Stimulated activated CD4-positive, alpha-beta T cell treated with anti-CD3 and anti-CD28 coated beads, Interleukin-12 subunit alpha, Interleukin-12 subunit beta, amount 100 ng/mL, for 4 hours (primary cell): ENCODE results near the gene RAP1A.

Experiments
- DNase-seq: peaks from one replicate; pipeline ENCODE4 v3.0.0-alpha.2; 2020

RAP1A gene

DNA sequence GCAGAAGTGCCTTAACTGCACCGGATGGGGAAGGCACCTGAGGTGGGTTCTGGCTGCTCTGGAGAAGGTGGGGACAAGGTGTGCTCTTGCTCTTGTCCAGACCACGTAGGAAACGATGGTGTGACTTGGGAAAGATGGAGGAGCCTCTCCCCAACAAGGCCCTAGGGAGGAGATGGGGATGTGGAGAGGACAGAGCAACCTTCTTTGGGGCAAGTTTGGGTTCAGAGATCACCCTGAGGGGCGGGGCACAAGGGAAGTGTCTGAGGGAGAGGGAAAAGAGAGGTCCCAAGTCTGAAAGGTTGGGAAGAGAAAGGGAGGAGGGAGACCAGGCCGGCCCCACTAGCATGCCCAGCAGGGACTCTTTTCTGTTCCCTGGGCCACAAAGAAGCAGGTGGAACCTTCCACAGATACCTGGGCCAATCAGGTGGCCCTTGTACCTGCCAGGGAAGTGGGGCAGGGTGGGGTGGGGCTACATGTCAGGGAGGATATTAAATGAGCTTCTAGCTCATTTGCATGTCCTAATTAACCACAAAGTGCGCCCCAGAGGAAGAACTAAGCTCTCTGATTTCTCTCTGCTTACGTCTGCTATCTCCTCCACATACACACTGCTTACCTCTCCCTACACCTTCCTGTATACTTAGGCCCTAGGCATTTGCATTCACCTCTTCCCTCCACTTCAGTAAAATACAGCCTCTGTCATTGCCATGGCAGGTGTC, 103.7 kb downstream of the RAP1A start:
- no peak for DNase-seq

DNA sequence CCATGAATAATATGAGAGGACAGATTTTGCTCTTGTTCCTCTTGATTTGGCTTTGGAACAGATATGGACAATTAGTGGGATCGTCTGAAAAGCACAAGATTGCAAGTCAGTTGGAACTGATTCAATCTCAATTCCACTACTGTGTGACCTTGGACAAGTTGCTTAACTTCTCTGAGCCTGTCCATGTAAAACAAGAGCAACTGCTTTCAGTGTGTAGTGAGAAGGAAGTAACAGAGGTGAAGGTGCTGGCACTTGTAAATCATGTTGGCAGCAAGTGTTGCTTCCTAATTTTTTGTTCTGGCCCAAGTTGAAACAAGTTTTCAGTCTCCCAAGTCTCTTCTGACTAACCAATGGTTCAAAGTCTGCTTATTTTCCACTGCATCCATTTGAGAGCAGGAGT, 104.3 kb downstream of the RAP1A start:
- DNase-seq = no peak

DNA sequence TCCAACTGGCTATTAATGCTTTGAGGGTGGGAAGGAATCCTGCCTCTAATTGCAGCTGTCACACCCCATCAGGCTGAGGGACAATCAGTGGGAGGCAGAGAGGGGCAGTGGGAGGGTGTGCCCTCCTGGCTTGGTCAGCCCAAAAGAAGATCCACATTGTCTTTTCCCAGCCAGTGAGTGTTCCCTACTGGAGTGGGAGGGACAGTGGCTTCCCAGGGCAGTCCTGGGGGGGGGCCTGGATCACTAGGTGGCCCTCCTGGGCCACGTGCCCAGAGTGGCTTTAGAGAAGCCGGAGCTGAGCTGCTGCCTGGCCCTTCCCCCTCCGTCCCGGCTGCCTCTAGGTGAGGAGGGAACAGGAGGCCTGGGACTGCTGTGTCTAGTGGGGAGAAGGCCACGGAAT, 105.6 kb downstream of the RAP1A start:
- no peak for DNase-seq

DNA sequence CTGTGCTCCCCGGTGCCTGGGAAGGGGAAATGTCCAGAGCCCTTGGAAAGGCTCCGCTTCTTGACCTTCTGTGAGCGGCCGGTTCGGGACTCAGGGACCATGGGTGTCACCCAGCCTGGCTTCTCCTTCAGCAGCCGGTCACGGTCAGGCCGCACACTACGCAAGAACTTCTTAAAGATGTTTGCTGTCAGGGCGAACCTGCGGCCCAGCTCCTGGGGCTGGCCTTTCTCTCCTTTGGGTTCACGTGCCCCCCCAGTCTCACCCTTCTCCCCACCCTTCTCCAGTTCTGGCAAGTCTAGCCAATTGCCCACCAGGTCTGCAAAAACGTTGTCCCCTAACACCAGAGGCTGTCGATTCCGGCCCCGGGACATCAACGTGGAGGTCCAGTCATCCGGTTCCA, 107.5 kb downstream of the RAP1A start:
- DNase-seq = no peak

DNA sequence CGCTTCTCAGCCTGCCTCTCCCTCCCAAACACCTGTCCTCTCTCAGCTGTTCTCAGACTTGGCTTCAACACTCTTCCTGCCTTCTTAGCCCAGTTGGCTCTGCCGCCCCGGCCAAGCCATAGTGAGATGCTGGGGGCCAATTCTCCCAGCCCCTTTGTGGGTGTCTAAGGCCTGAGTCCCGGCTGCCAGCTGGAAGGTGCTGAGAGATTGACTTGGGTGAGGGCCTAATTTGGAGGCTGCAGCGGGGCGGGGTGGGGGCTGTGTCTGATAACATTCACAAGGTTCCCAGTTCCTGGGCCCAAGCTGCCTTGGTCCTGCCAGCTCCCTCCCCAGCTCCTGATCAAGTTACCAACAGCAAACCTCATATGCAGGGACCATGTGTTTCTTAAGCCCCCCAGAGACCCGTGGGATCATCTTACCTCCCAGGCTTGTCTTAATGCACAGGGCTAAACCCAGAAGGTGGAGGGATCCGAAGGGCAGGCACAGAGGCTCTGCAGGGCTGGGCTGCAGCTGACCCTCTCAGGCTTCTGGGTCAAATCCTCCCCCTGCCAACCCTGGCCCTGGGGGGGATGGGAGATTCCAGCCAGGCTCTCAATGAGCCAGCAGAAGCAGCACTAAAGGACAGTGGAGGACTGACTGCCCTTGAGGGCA, 109.8 kb downstream of the RAP1A start:
- DNase-seq = no peak

DNA sequence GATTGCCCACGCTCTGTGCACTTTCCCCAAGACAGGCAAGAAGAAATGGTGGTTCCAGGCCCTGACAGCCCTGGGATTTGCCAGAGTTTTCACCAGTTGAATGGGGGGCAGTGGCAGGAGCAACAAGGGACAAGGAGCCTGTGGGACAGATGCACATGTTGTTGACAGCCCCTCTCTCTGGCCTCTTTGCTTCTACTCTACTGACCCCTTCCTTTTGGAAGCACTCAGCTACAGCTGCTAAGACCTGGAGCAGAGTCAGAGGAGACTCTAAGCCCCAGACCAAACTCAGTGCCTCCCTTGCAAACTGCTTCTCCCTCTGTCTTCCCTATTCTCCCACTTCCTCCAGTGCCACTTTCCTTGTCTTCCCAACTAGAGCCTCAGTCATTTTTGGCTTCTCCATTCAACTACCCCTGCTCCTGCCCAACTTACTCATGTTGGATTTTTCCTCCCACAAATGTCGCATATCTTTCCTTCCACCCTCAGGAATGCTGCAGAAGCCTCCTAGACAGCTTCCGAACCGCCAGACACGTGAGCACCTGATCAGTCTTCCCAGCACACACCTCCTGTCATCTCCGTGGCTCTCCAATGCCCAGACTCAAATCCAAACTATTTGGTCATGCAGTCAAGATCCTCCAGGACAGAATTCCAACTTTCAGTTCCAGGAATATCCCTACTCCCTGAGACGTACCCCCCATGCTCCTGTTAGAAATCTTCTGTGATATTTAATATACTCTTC, 110.5 kb downstream of the RAP1A start:
- DNase-seq = no peak

DNA sequence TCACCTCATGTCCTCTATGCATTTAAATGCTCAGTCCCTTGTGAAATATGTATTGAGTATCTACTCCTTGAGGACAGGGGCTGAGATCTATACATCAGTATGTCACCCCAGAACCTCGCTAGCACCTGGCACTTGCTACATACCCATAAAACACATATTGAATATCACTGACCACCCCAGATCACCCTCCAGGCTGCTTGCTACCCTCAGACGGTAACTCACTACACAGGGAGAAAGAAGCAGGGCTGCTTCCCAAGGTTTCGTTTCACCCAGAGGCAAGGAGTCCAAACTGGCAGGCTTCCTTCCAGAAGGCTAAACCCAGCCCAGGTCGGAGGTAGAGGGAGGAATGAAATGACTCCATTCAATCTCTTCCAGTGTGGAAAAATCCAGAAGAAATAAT, 111.1 kb downstream of the RAP1A start:
- DNase-seq = no peak

DNA sequence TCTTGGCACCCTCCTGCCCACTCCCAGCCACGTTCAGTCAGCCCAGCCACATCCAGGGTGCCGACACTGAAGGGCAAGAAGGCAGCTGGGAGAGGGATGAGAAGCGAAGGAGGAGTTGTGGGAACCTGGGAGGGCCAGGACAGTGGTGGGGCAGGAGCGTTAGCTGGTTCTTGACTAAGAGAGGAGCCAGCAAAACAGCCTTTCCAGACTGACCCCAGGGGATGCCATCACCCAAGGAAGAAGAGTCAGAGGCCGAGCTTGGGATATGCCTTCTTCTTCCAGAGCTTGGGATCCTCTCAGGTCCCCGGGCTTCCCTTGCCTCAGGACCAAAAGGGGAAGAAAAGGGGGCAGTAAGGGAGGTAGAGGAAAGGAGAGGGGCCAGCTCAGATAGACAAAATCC, 112.4 kb downstream of the RAP1A start:
- DNase-seq = no peak

DNA sequence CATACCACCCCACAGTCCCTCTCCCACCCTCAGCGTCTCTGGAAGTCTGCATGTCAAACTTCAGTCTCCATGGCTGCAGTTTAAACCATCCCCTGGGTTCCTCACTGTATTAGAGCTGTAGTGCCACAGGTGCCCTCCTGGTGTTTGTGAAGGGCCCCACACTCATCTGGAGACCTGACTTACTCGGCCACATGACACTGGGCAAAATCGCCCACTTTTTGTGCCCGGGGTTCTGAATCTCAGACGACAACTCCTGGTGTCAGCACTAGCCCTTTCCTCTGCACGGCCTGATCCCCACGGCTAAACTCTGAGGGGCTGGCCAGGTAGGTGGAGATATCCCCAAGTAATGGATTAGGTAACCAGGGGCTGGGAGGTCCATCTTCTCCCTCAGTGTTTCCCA, 113.1 kb downstream of the RAP1A start:
- DNase-seq = no peak

DNA sequence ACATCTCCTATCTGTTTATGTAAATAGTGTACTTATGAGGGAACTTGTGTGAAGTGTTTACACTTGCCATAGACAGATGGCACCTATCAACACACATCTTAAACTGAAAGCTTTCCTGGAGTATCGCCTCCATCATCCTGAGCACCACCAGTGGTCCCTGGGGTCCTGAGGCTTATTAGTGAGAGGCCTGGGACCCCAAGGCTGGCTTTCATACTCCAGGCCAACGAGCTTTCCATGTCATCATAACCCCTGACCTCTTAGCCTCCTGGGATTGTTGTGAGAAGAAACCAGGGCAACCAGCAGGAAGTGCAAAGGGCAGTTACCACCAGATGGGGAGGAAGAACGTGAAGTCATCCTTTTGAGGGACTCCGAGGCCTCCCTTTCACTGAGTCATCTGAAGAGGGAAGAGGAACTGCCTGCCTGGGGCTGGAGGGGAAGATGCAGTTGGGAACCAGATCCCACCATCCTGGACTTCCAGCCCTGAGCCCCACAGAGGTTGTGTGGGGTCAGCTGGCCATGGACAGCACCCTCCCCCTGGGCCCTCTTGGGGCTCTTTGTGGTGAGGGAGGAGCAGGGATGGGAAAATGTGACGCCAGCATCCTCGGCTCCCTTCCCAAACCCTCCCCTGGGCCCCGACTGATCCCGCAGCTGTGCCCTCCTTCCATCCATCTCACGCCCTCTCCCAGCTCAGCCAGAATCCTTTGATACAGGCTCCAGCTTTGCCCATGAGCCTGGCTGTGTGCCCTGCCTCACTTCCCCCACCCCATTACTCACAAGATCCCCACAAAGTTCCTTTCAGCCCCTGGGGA, 113.8 kb downstream of the RAP1A start:
- no peak for DNase-seq

DNA sequence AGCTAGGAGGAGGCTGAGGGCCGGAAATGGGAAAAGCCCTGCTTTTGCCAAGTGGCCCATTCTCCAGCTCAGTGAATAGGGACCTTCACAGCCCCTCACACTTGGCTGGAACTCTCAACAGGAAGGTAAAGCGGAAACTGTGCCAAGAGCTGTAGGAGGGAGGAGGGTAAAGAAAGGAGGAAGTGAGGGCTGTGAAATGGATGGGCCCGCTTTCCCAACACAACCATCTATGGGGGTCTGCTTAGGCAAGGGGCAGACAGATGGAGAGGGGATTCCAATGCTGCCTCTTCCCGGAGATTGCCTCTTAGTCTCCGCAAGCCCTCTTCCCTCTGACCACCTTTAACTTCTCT, 114.4 kb downstream of the RAP1A start:
- no peak for DNase-seq

DNA sequence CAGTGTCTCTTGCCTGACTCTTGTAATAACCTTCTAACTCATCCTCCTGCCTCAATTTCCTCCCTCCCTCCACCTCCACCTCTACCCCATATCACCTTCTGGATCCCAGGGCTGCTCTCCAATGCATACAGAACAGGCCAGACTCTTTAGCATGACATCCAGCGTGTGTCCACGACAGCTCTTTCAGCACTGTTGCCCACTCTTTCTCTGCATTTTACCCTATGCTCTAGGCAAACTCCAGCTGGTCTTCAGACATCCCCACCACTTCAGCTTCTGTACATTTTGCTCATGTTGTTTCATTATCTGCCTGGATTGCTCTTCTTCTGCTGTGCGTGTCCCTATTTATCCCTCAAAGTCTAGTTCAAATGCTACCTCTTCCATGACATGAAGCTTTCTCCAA, 114.8 kb downstream of the RAP1A start:
- DNase-seq = no peak

DNA sequence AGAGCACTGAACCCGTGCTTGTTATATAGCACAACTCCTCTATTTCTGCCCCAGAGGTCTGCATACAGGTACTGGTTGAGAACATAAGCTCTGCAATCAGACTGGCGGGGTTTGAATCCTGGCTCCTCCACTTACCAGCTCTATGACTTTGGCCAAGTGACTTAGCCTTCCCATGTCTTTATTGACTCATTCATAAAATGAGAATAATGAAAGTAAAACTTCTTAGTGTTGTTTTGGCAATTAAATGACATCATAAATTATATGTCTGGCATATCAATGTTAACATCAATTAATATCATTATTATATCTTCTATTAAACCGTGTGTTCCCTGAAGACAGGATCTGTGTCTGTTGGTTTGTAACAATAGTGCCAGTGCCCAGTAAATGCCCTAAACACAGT, 115.3 kb downstream of the RAP1A start:
- no peak for DNase-seq

DNA sequence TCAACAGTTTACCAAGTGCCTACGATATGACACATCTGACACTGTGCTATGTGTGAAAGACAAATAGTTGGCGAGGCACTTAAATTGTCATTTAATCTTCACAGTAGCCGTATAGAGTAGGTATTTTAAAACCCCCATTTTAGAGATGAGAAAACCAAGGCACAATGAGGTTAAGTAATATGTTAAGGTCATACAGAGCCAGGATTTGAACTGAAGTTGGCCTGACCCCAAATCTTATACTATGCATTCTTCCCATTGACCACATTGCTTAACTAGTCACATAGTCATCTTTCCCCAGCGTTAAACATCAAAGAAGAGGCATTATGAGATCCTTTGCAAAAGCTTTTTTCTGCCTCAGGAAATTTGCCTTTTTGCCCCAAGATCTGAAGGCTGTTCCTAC, 115.7 kb downstream of the RAP1A start:
- no peak for DNase-seq

DNA sequence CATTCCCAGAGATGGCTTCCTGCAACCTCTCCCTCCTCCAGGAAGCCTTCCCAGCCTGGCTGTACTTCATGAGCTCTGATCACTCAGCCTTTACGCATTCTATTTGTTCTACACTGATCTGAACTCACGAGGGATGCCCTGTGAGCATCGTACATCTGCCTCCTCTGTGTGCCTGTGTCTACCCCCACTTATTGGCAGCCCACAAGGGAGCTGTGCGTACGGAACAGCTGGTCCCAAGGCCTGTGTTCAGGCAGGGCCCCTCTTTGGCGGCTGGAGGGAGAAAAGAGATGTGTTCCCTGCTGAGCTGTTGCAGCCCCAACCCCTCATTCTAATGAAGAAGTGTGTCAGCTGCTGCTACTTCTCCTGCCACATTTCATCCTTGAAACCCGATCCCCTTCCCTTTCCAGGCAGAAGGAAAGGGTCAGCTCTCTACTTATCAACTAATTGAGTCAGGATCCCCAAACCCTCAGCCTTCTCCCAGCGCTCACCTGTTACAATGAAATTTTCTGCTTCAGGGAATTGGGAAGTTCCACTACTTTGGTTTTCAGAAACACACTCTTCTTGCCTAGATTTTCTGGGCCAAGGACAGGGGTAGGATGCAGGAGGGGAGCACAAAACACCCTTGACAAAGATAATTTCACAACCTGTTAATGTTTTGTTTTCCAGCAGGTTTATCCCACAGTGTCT, 116.4 kb downstream of the RAP1A start:
- DNase-seq = no peak

DNA sequence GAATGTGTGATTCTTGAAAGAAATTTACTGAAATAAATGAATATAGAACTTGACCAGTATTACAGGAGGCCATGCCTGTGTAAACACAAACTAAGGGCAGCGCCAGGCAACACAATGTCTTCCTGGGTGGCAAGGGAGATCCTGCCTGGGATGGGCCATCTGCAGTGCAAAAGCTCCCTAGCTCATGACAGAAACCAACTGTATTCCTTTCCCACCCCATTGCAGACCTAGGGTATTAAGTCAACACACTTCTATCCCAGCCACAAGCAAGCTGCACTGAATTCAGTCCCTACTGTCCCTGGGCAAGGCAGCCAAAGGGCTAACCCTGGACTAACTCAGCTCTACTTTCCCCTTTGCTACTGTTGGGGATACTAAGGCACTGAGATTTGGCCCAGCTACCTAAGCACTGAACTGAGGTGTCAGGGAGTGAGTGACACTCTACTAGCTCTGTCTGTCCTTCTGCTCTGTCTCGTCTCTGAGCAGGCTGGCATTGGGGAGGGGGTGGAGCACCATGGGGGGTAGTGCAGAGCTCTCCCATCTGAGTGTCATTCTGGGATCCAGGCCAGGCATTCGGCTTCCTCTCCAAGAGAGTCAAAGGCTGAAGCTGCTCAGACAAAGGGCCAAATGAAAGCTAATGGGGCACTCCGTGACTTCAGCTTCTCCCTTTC, 117.1 kb downstream of the RAP1A start:
- no peak for DNase-seq

DNA sequence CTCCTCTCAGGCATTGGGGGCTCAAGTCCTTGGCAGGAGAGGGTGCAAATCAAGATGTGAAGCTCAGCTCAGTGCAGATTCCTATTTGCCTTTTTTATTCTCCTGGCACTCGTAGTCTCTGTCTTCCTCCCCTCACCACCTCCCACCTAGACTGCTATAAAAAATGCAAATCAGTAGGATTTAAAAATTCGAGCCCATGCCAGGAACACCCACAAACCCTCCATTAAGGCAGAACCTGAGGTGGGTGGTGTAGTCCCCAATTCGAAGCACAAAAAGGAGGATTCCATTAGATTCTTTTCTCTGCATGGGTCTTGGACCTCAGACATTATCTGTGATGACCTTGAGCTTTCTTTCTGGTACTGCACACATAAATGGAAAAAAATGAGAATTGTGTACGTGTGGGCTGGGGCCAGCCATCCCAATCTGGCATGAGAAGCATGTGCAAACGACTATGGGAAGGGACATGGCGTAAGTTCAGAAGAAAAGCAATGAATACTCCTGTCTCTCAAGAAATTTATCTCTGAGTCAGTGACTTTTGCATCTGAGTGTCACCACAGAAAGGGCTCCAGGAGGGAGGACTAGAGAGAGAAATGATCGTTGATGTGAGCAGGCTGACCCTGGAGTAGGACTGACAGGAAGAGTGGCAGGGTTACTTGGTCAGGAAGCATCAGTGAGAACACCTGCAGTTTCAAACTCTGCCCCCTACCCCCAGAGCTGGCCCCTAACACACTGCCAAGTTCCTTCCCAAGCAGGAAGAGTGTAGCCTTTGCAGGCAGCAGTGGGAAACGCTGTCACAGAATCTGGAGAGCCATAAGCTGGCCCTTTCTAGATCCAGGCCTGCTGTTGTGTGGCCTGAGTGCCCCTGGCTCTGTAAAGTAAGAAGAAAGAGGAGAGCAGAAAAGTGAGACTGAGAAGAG, 117.9 kb downstream of the RAP1A start:
- no peak for DNase-seq

DNA sequence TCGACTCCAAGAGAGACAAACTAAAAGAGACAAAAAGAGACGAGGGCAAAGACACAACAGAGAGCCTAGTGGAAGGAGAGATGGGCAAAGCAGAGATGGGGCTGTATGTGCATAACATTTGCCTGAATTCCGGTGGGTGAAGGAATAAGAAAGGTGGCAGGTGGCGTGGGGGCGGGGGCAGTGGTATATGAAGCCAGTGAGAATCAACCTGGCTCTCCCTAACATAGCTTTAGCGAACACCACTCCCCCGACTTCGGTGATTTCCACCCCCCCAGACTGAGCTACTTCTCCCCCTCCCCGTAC, 118.5 kb downstream of the RAP1A start:
- DNase-seq = no peak

DNA sequence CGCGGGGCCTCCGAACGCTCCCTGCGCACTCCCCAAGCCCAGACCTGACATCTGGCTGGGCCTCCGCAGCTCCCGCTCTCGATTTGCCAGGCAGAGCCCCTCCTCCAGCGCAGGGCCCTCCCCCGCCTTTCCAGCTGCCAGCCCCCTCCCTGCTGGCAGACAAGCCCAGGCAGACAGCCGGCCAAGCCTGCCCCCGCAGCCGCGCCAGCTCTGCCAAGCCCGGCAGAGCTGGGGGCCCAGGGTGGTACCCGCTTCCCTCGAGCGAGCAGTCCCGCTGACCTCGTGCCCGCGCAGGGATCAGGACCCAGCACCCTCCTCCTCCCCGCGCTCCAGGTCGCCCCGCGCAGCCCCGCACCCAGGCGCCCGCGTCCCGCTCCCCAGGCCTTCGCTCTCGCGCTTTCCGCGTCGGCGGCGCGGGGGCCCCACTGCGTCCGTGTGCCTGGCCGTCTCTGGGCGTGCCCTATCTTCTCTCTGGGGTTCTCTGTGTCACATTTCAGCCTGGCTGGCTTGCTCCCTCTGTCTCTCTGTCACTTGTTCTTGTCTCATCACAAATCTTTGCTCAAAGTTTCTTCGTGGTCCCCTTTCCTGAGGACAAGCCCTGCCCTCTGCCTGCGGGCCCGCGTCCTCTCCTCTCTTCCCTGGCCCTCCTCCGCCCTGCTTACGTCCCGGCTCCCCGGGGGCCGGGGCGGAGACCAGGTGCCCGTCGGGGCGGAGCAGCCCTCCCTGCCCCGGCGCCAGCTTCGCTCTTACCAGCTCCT, 119.0 kb downstream of the RAP1A start:
- peak; percentile 23 for DNase-seq

DNA sequence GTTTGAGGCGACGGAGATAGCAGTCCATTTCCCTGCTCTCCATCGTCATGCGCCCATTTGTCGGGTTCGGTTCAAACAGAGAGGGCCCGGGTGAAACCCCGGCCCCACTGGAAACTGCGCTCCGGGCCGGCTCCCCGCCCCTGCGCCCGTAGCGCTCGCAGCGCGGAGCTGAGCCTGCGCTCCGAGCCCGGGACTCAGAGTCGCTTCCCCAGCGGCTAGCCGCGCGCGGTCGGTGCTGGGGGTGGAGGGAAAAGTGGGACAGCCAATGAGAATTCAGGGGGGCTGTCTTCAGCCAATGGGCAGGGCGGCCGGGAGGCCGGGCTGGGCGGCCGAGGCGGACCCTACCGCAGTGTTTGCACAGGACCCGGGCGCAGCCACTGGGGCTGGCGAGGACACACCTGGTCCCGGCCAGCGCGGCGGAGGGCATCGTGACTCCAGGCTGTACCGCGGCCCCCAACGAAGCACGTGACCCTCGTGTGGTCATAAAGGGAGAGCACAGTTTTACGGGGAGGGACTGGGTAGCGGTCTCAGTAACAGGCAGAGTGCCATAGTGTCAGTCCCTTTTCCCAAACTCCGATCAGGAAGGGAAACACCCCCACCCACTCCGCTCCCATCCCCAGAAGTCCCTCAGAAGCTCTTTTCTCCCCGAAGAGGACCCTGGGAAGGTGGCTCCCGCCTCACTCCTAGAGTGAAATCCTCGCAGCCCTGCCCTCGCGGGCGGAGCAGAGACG, 119.8 kb downstream of the RAP1A start, which contains the start of gene INKA2:
Gene INKA2 (minus strand): TSS at position 202 of the 731 bp plus-strand sequence. CDS start 153 bp downstream, at position 49.
- peak; percentile 71 for DNase-seq
